HEK293T (cell line): ENCODE measurements around the gene CARMIL3.

ENCODE experiments used
- CTCF ChIA-PET: fragments of 350-600 bp; formaldehyde crosslinking; extraction: SDS; loops from one replicate; lab custom pipeline; 2021; ENCODE audit warnings: antibody characterized with exemption, inconsistent platforms; lab: Yijun Ruan, JAX
- POLR2A ChIA-PET: fragments of 350-600 bp; formaldehyde crosslinking; extraction: SDS; loops from one replicate; lab custom pipeline; 2020; ENCODE audit warnings: antibody characterized with exemption, inconsistent platforms; lab: Yijun Ruan, JAX
- DNase-seq: peaks from one replicate; pipeline ENCODE4 v3.0.0; 2012; ENCODE audit warnings: mixed read lengths; ENCODE audit errors: extremely low spot score
- ARNT ChIP-seq: fragments of 450-650 bp; IDR thresholded peaks from 2 replicates; pipeline ENCODE4 v1.6.1; 2017; ENCODE audit warnings: mild to moderate bottlenecking
- BHLHE40 ChIP-seq: fragments of 450-650 bp; IDR thresholded peaks from 2 replicates; pipeline ENCODE4 v1.6.1; 2016; ENCODE audit warnings: mild to moderate bottlenecking, moderate library complexity, borderline replicate concordance
- CTBP1 ChIP-seq: fragments of 450-650 bp; IDR thresholded peaks from 2 replicates; pipeline ENCODE4 v1.6.1; 2016; ENCODE audit warnings: borderline replicate concordance
- FOXA1 ChIP-seq: fragments of 450-650 bp; IDR thresholded peaks from 2 replicates; pipeline ENCODE4 v1.6.1; 2016; ENCODE audit warnings: mild to moderate bottlenecking
- FOXK2 ChIP-seq: fragments of 450-650 bp; IDR thresholded peaks from 2 replicates; pipeline ENCODE4 v1.6.1; 2016; ENCODE audit warnings: mild to moderate bottlenecking
- FOXM1 ChIP-seq: fragments of 450-650 bp; IDR thresholded peaks from 2 replicates; pipeline ENCODE4 v1.6.1; 2017; ENCODE audit warnings: mild to moderate bottlenecking, borderline replicate concordance
- HDGF ChIP-seq: fragments of 450-650 bp; IDR thresholded peaks from 2 replicates; pipeline ENCODE4 v1.6.1; 2017; ENCODE audit warnings: antibody characterized with exemption, borderline replicate concordance
- L3MBTL2 ChIP-seq: fragments of 450-650 bp; conservative IDR thresholded peaks from 2 replicates; pipeline ENCODE4 v1.6.1; 2016; ENCODE audit warnings: mild to moderate bottlenecking
- LEF1 ChIP-seq: fragments of 450-650 bp; IDR thresholded peaks from 2 replicates; pipeline ENCODE4 v1.6.1; 2017; ENCODE audit warnings: mild to moderate bottlenecking, borderline replicate concordance
- NFRKB ChIP-seq: fragments of 450-650 bp; IDR thresholded peaks from 2 replicates; pipeline ENCODE4 v1.6.1; 2016; ENCODE audit warnings: mild to moderate bottlenecking, moderate library complexity
- SP1 ChIP-seq: fragments of 450-650 bp; IDR thresholded peaks from 2 replicates; pipeline ENCODE4 v1.6.1; 2017
- SUZ12 ChIP-seq: fragments of 450-650 bp; IDR thresholded peaks from 2 replicates; pipeline ENCODE4 v1.6.1; 2016; ENCODE audit warnings: mild to moderate bottlenecking
- TARDBP ChIP-seq: fragments of 450-650 bp; IDR thresholded peaks from 2 replicates; pipeline ENCODE4 v1.6.1; 2016
- ZNF384 ChIP-seq: fragments of 450-650 bp; IDR thresholded peaks from 2 replicates; pipeline ENCODE4 v1.6.1; 2016
- TF ChIP-seq, protein P1 (sequence below): fragments of 450-650 bp; IDR thresholded peaks from 2 replicates; pipeline ENCODE4 v1.6.1; 2016

The CARMIL3 gene

DNA sequence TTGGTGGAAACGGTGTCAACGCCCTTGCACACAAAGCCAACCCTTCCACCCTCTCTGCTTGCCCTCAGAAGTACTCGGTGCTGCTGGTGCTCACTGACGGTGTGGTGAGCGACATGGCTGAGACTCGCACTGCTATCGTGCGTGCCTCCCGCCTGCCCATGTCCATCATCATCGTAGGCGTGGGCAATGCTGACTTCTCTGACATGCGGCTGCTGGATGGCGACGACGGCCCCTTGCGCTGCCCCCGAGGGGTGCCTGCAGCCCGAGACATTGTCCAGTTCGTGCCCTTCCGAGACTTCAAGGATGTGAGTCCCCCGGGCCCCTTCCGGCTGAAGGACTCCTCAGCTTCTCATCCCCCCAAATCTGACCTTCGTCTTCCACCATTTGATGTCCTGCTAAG lies 25.3 kb downstream of the CARMIL3 start:
- POLR2A ChIA-PET, result interaction anchor here (1.7 kb wide), 1 partner anchor 17 kb away, joined by 6 read pairs; the partner anchor contains the start of gene PCK2

DNA sequence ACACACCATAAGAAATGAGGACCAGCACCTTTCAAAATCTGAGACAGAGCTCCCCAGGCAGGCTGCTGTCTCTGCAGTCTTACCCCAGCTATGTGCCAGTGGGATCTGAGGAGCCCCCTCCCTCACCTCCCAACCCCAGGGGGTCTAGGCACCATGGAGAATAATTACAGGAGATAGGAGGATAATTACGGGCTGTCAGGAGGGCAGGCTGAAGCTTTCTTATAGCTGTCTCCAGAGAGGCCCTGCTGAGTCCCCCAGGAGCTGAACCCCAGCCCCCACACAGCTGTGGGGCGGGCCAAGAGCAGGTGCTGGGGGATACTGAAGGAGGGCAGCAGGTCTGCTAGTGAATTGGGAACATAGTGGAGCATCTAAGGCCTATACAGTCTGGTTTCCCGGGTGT lies 26.3 kb downstream of the CARMIL3 start:
- ChIA-PET POLR2A (interaction anchor here (6.4 kb wide), 1 partner anchor 16 kb away, joined by 76 read pairs; the partner anchor contains the start of gene PCK2), CTCF (interaction anchor here (1.0 kb wide), 1 partner anchor 19 kb away, joined by 3 read pairs; no protein-coding TSS in a partner anchor)
- DNase-seq, result no peak
- TF ChIP-seq SP1 (no peak), NFRKB (no peak), TARDBP (no peak), BHLHE40 (no peak), FOXM1 (no peak), ARNT (no peak), CTBP1 (no peak), FOXA1 (no peak), L3MBTL2 (no peak), SUZ12 (no peak)
- TF ChIP-seq, protein P1, sequence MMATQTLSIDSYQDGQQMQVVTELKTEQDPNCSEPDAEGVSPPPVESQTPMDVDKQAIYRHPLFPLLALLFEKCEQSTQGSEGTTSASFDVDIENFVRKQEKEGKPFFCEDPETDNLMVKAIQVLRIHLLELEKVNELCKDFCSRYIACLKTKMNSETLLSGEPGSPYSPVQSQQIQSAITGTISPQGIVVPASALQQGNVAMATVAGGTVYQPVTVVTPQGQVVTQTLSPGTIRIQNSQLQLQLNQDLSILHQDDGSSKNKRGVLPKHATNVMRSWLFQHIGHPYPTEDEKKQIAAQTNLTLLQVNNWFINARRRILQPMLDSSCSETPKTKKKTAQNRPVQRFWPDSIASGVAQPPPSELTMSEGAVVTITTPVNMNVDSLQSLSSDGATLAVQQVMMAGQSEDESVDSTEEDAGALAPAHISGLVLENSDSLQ, result no peak

More for the DNA sequence above, 25.3 kb downstream of the CARMIL3 start:
- no peak for TF ChIP-seq ZNF384
- TF ChIP-seq HDGF, result no peak
- TF ChIP-seq ARNT, result no peak
- no peak for TF ChIP-seq FOXA1
- TF ChIP-seq FOXM1, result no peak
- DNase-seq, result no peak
- CTCF ChIA-PET, result interaction anchor here (0.7 kb wide), 1 partner anchor 259 kb away, joined by 3 read pairs; no protein-coding TSS in a partner anchor

DNA sequence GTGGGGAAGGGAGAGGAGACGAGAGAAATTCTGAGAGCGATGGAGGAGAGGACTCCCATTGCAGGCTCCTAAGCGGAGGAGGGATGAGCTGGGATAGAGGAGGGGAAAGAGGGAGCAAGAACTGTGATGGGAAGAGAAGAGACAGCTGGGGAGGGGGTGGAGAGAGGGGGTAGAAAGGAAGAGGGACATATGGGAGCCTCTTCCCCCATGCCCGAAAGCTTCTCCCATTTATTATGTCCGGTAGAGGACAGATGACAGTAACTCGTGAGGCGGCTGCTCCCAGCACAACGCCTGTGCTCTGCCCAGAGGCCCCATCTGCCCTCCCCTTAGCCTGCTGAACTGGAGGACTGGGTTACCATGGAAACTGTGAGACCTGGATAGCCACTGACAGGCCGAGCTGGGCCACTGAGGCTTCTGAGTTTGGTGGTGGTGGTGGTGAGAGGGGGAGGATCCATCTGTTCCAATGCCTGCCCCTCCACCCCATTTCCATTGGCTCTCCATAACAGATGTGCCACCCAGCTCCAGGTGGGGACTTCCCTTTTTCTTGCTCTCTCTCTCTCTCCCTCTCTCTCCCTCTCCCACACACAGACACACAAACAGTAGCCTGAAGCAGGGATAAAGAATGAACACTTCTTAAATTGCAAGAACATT lies 27.8 kb downstream of the CARMIL3 start:
- TF ChIP-seq HDGF (no peak), BHLHE40 (no peak), ZNF384 (no peak), SUZ12 (no peak), LEF1 (no peak), SP1 (no peak), ARNT (no peak), FOXA1 (no peak), CTBP1 (no peak), TARDBP (no peak), NFRKB (no peak)
- TF ChIP-seq, protein P1, result no peak
- ChIA-PET CTCF (interaction anchor here (0.7 to 3.9 kb wide), 5 partner anchors 11 to 268 kb away, joined by 3 to 36 read pairs (median 13); no protein-coding TSS in a partner anchor), POLR2A (interaction anchor here (0.8 to 6.4 kb wide), 8 partner anchors 10 to 68 kb away, joined by 3 to 76 read pairs (median 9); partner anchors contain the start of genes CARMIL3, DCAF11, NRL and PCK2)
- DNase-seq, result no peak

DNA sequence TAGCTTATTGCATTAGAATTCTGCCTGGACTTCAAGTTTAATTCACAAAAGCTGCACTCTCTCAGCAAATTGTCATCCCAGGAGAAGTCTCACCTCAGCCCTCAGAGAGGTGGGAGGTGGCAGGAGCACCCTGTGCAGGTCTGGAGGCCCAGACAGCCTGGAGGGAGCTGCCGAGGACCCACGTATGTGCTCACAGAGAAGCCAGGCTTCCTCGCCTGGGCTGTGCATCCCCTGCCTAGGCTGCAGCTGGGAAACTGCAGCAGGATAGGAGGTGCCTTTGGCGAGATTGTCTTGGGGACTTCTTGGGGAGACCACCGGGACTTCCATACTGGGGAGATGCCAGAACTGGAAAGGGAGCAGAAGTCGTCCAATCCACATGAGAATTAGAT lies 28.3 kb downstream of the CARMIL3 start:
- no peak for DNase-seq
- CTCF ChIA-PET, result interaction anchor here (0.6 to 3.9 kb wide), 7 partner anchors 11 to 268 kb away, joined by 3 to 36 read pairs (median 6); partner anchors contain the start of genes DCAF11, IRF9 and NRL
- TF ChIP-seq L3MBTL2 (no peak), ARNT (no peak), SP1 (no peak), CTBP1 (no peak), HDGF (no peak), SUZ12 (no peak), BHLHE40 (no peak), LEF1 (no peak), FOXK2 (no peak), FOXA1 (no peak)
- TF ChIP-seq, protein P1, result no peak
- POLR2A ChIA-PET, result interaction anchor here (0.8 to 6.4 kb wide), 14 partner anchors 8 to 68 kb away, joined by 3 to 76 read pairs (median 6); partner anchors contain the start of genes CARMIL3, DCAF11, EMC9 and NRL

DNA sequence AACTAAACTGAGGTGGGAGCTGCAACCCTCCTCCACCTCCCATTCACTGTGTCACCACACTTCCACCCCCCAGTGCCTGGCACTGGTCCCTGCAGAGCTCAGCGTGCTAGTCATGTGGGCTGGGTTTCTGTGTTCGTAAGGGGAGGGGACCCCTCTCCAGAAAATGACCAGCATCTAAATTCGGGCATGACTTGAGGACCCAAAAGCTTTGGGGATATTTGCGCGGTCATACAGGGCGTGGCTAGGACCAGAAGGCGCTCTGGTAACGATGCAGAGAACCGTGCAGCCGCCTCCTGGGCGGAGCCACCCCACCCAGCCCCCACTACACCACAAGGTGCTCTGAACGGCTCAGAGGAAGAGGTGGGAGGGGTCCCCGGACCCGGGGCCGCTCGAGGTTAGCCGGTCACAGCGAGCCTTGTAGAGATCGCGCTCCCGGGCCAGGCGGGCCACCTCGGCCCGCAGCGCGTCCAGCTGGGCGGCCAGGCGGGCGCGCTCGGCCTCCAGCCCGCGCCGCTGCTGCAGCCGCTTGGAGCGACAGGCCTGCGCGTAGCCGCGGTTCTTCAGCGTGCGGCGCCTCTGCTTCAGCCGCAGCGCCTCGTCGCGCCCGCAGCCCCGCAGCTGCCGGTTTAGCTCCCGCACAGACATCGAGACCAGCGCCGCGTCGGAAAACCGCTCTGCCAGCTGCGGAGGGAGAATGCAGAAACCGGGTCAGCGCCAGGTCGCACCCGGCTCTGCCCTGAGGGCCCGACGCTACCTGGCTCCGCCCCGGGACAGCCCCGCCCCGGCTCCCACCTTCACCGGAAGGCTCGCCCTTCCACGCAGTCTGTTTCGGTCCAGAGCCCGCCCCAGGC lies 29.3 kb downstream of the CARMIL3 start:
- no peak for TF ChIP-seq FOXK2
- TF ChIP-seq L3MBTL2, result peak; percentile 21; the same call in 1 of the 2 replicates

More for the DNA sequence above, 29.3 kb downstream of the CARMIL3 start:
- CTCF ChIA-PET, result interaction anchor here (0.6 to 3.9 kb wide), 5 partner anchors 10 to 80 kb away, joined by 3 to 36 read pairs (median 13); partner anchors contain the start of genes DCAF11, IRF9 and NRL
- POLR2A ChIA-PET, result interaction anchor here (0.8 to 6.4 kb wide), 16 partner anchors 8 to 67 kb away, joined by 3 to 76 read pairs (median 5); partner anchors contain the start of genes CARMIL3, DCAF11, EMC9 and NRL
- peak; percentile 62 for DNase-seq
